Measurements from ENCODE around the gene PPHLN1.
"Not testable (repeated sequence)": the region's sequence is repeated elsewhere in the genome, so short reads cannot be mapped to it uniquely, and the experiment has no call there.

Gene PPHLN1

GRCh38 chr12:42385326-42385841, 59.4 kb downstream of the PPHLN1 start:
- no peak for TF ChIP-seq LEF1 (IDR thresholded peaks at IDR 0.05; ENCODE audit: borderline replicate concordance)
- no peak for TF ChIP-seq SUZ12 (IDR thresholded peaks at IDR 0.05)
- no peak for TF ChIP-seq BHLHE40 (IDR thresholded peaks at IDR 0.05; ENCODE audit: borderline replicate concordance)
- TF ChIP-seq ZNF384 (IDR thresholded peaks at IDR 0.05): no peak
- no peak for TF ChIP-seq ELF4 (IDR thresholded peaks at IDR 0.05)
- no peak for TF ChIP-seq FOXA1 (IDR thresholded peaks at IDR 0.05)
- TF ChIP-seq NFRKB (IDR thresholded peaks at IDR 0.05): no peak
- no peak for TF ChIP-seq PKNOX1 (IDR thresholded peaks at IDR 0.05)
- TF ChIP-seq TARDBP (IDR thresholded peaks at IDR 0.05): no peak
- TF ChIP-seq L3MBTL2 (conservative IDR thresholded peaks at IDR 0.05): no peak
- TF ChIP-seq FOXM1 (IDR thresholded peaks at IDR 0.05; ENCODE audit: borderline replicate concordance): no peak
- TF ChIP-seq HDGF (IDR thresholded peaks at IDR 0.05; ENCODE audit: borderline replicate concordance): no peak
- TF ChIP-seq SP1 (IDR thresholded peaks at IDR 0.05): no peak
- no peak for TF ChIP-seq CTBP1 (IDR thresholded peaks at IDR 0.05; ENCODE audit: borderline replicate concordance)
- no peak for TF ChIP-seq FOXK2 (IDR thresholded peaks at IDR 0.05)
- no peak for TF ChIP-seq ARNT (IDR thresholded peaks at IDR 0.05)
- ChIA-PET POLR2A (no interaction called here), CTCF (interaction anchor here (0.8 kb wide), 1 partner anchor 13 kb away, joined by 3 read pairs; no protein-coding TSS in a partner anchor)
- no peak for DNase-seq (ENCODE audit: extremely low spot score)

- ChIA-PET POLR2A (no interaction called here), CTCF (interaction anchor here (0.7 kb wide), 1 partner anchor 95 kb away, joined by 3 read pairs; no protein-coding TSS in a partner anchor)
- no peak for TF ChIP-seq PKNOX1 (IDR thresholded peaks at IDR 0.05)
- TF ChIP-seq CTBP1 (IDR thresholded peaks at IDR 0.05; ENCODE audit: borderline replicate concordance): no peak
- TF ChIP-seq SUZ12 (IDR thresholded peaks at IDR 0.05): no peak
- no peak for TF ChIP-seq HDGF (IDR thresholded peaks at IDR 0.05; ENCODE audit: borderline replicate concordance)
- no peak for TF ChIP-seq BHLHE40 (IDR thresholded peaks at IDR 0.05; ENCODE audit: borderline replicate concordance)
- TF ChIP-seq FOXA1 (IDR thresholded peaks at IDR 0.05): no peak
- no peak for TF ChIP-seq TARDBP (IDR thresholded peaks at IDR 0.05)
- no peak for DNase-seq (ENCODE audit: extremely low spot score)
These were observed 60.3 kb downstream of the PPHLN1 start for GRCh38 chr12:42386308-42386707.

GRCh38 chr12:42388086-42388485, 62.1 kb downstream of the PPHLN1 start:
- POLR2A ChIA-PET; CTCF ChIA-PET; DNase-seq (ENCODE audit: extremely low spot score): not testable (repeated sequence)

- no peak for DNase-seq (ENCODE audit: extremely low spot score)
- ChIA-PET POLR2A (no interaction called here), CTCF (no interaction called here)
These were observed 68.5 kb downstream of the PPHLN1 start for GRCh38 chr12:42394429-42394828.

GRCh38 chr12:42396473-42397259, 70.7 kb downstream of the PPHLN1 start:
- ChIA-PET CTCF (no interaction called here), POLR2A (no interaction called here)
- no peak for DNase-seq (ENCODE audit: extremely low spot score)
- TF ChIP-seq FOXM1 (IDR thresholded peaks at IDR 0.05; ENCODE audit: borderline replicate concordance): no peak
- TF ChIP-seq BHLHE40 (IDR thresholded peaks at IDR 0.05; ENCODE audit: borderline replicate concordance): no peak
- no peak for TF ChIP-seq PKNOX1 (IDR thresholded peaks at IDR 0.05)
- no peak for TF ChIP-seq FOXA1 (IDR thresholded peaks at IDR 0.05)
- TF ChIP-seq NFRKB (IDR thresholded peaks at IDR 0.05): no peak
- no peak for TF ChIP-seq ZNF384 (IDR thresholded peaks at IDR 0.05)
- no peak for TF ChIP-seq SUZ12 (IDR thresholded peaks at IDR 0.05)
- no peak for TF ChIP-seq ARNT (IDR thresholded peaks at IDR 0.05)
- no peak for TF ChIP-seq TARDBP (IDR thresholded peaks at IDR 0.05)
- no peak for TF ChIP-seq ELF4 (IDR thresholded peaks at IDR 0.05)

More at GRCh38 chr12:42394429-42394828, 68.5 kb downstream of the PPHLN1 start:
- TF ChIP-seq BHLHE40 (IDR thresholded peaks at IDR 0.05; ENCODE audit: borderline replicate concordance): no peak
- no peak for TF ChIP-seq NFRKB (IDR thresholded peaks at IDR 0.05)
- TF ChIP-seq ARNT (IDR thresholded peaks at IDR 0.05): no peak
- TF ChIP-seq CTBP1 (IDR thresholded peaks at IDR 0.05; ENCODE audit: borderline replicate concordance): no peak
- TF ChIP-seq SP1 (IDR thresholded peaks at IDR 0.05): no peak
- no peak for TF ChIP-seq SUZ12 (IDR thresholded peaks at IDR 0.05)
- no peak for TF ChIP-seq ELF4 (IDR thresholded peaks at IDR 0.05)

- POLR2A ChIA-PET: no interaction called here
- no peak for TF ChIP-seq BHLHE40 (IDR thresholded peaks at IDR 0.05; ENCODE audit: borderline replicate concordance)
- no peak for DNase-seq (ENCODE audit: extremely low spot score)
- CTCF ChIA-PET: interaction anchor here (0.6 to 1.5 kb wide), 2 partner anchors 31 to 198 kb away, joined by 5 read pairs; no protein-coding TSS in a partner anchor
These were observed 76.9 kb downstream of the PPHLN1 start for GRCh38 chr12:42402821-42403411.
